Erythroblast (primary cell): ENCODE data around the gene PBXIP1.
A peak's percentile ranks its signal among the peaks of the same experiment; 100 is the strongest.

Experiments used
- DNase-seq, 2 experiments: peaks; one replicate each; lab custom pipeline; 2025; lab: John Stamatoyannopoulos, UW
- GATA1 ChIP-seq: IDR thresholded peaks from 2 replicates; pipeline ENCODE4 v1.6.1; 2011; ENCODE audit warnings: low read depth, mild to moderate bottlenecking, control low read depth, low read length, moderate library complexity
- POLR2A ChIP-seq: IDR thresholded peaks from 2 replicates; pipeline ENCODE4 v1.6.1; 2011; ENCODE audit warnings: mild to moderate bottlenecking, low read length

The PBXIP1 gene

GRCh38 chr1:154999571-155000410, 43.9 kb upstream of the PBXIP1 start:
- DNase-seq: peak; percentile 65 to 73
- TF ChIP-seq POLR2A (no peak), GATA1 (no peak)

GRCh38 chr1:154998818-154999570, 43.1 kb upstream of the PBXIP1 start:
- peak; percentile 82 to 86 for DNase-seq
- TF ChIP-seq GATA1 (no peak), POLR2A (no peak)

GRCh38 chr1:154998201-154998780, 42.4 kb upstream of the PBXIP1 start:
- TF ChIP-seq POLR2A: no peak
- TF ChIP-seq GATA1: no peak

GRCh38 chr1:154996966-154997701, 41.2 kb upstream of the PBXIP1 start:
- no peak for DNase-seq
- TF ChIP-seq GATA1 (no peak), POLR2A (no peak)

More at GRCh38 chr1:154998201-154998780, 42.4 kb upstream of the PBXIP1 start:
- no peak for DNase-seq

GRCh38 chr1:154995301-154995983, 39.5 kb upstream of the PBXIP1 start:
- peak; percentile 73 to 85 for DNase-seq

- TF ChIP-seq GATA1: no peak
- no peak for TF ChIP-seq POLR2A
These were observed 38.7 kb upstream of the PBXIP1 start for GRCh38 chr1:154994591-154994990.

GRCh38 chr1:154994269-154994587, 38.3 kb upstream of the PBXIP1 start:
- TF ChIP-seq POLR2A (no peak), GATA1 (no peak)
- DNase-seq: no peak

More at GRCh38 chr1:154994591-154994990, 38.7 kb upstream of the PBXIP1 start:
- DNase-seq: no peak

- no peak for TF ChIP-seq GATA1
- no peak for TF ChIP-seq POLR2A
- no peak for DNase-seq
These were observed 37.8 kb upstream of the PBXIP1 start, which contains the start of gene LENEP for GRCh38 chr1:154993572-154994268. Gene LENEP (plus strand): TSS chr1:154993586. CDS start chr1:154993608, 22 bp downstream.

- peak in 1 of 2 experiments; percentile 40 for DNase-seq
- TF ChIP-seq POLR2A (no peak), GATA1 (no peak)
These were observed 37.0 kb upstream of the PBXIP1 start for GRCh38 chr1:154992721-154993571.

GRCh38 chr1:154990276-154990675, 34.4 kb upstream of the PBXIP1 start:
- TF ChIP-seq POLR2A (no peak), GATA1 (no peak)
- DNase-seq: no peak

GRCh38 chr1:154989195-154989860, 33.4 kb upstream of the PBXIP1 start:
- TF ChIP-seq GATA1: no peak
- TF ChIP-seq POLR2A: no peak
- no peak for DNase-seq
